IMR-90 (cell line): ENCODE measurements around the gene ATXN10. TPM values are rescaled to one million over a fixed set of nuclear protein-coding genes. Genes with fewer than 3 reads are reported as not detected.

Experiments used
- ATAC-seq: fragments of 200-7000 bp; cut with Tn5 transposase; 2 replicates; pipeline ENCODE4 v1.9.1; 2020; ENCODE audit warnings: low read depth, mild to moderate bottlenecking, moderate library complexity
- BruUV-seq: library from RNA; stranded (reverse); fragments of 400-500 nt; replicated peaks from 2 replicates; lab custom pipeline; 2021; lab: Mats Ljungman, UMichigan
- CTCF ChIA-PET: fragments of 300-600 bp; formaldehyde crosslinking; extraction: SDS; loops from one replicate; lab custom pipeline; 2021; ENCODE audit warnings: antibody characterized with exemption; lab: Yijun Ruan, JAX
- POLR2A ChIA-PET: fragments of 300-600 bp; sonication (Branson Sonifier 250); formaldehyde crosslinking; loops from one replicate; lab custom pipeline; 2022; ENCODE audit warnings: antibody characterized with exemption; ENCODE audit not compliant: unreplicated experiment; lab: Charles Lee
- DNase-seq: peaks from one replicate; pipeline ENCODE4 v3.0.0; 2013
- H2AFZ ChIP-seq: replicated peaks from 2 replicates; pipeline ENCODE3; 2013; ENCODE audit warnings: low read length, mild to moderate bottlenecking; ENCODE audit not compliant: poor library complexity
- H2AK5ac ChIP-seq: 2 replicates; pipeline ENCODE4 v1.6.1; 2013; ENCODE audit warnings: low read depth, low read length, inconsistent platforms
- H2AK9ac ChIP-seq: replicated peaks from 2 replicates; pipeline ENCODE3; 2013; ENCODE audit warnings: mild to moderate bottlenecking, low read depth, low read length, moderate library complexity; ENCODE audit not compliant: poor library complexity
- H2BK120ac ChIP-seq: 2 replicates; pipeline ENCODE4 v1.6.1; 2013; ENCODE audit warnings: low read depth, low read length, inconsistent platforms
- H2BK15ac ChIP-seq: 3 replicates; pipeline ENCODE4 v1.6.1; 2013; ENCODE audit warnings: low read depth, low read length, inconsistent platforms
- H2BK20ac ChIP-seq: 2 replicates; pipeline ENCODE4 v1.6.1; 2013; ENCODE audit warnings: low read depth, mild to moderate bottlenecking, inconsistent platforms, low read length, moderate library complexity
- H2BK5ac ChIP-seq: 2 replicates; pipeline ENCODE4 v1.6.1; 2013; ENCODE audit warnings: mild to moderate bottlenecking, low read depth, low read length, inconsistent platforms; ENCODE audit not compliant: poor library complexity, severe bottlenecking
- H3K14ac ChIP-seq: replicated peaks from 2 replicates; pipeline ENCODE4 v1.6.1; 2013; ENCODE audit warnings: low read depth, low read length, inconsistent platforms
- H3K18ac ChIP-seq: 2 replicates; pipeline ENCODE4 v1.6.1; 2013; ENCODE audit warnings: low read depth, low read length, control low read depth
- H3K23ac ChIP-seq: 2 replicates; pipeline ENCODE4 v1.6.1; 2013; ENCODE audit warnings: low read depth, low read length, inconsistent platforms
- H3K27ac ChIP-seq: 2 replicates; pipeline ENCODE4 v1.5.1; 2013; ENCODE audit warnings: mild to moderate bottlenecking, control low read depth, low read length; ENCODE audit not compliant: insufficient read depth
- H3K27me3 ChIP-seq: 2 replicates; pipeline ENCODE4 v1.6.1; 2013; ENCODE audit warnings: low read length; ENCODE audit not compliant: control insufficient read depth, insufficient read depth
- H3K36me3 ChIP-seq: 2 replicates; pipeline ENCODE4 v1.6.1; 2013; ENCODE audit warnings: low read length, mixed read lengths; ENCODE audit not compliant: control insufficient read depth, insufficient read depth
- H3K4ac ChIP-seq: 2 replicates; pipeline ENCODE4 v1.6.1; 2013; ENCODE audit warnings: low read depth, low read length, inconsistent platforms
- H3K4me1 ChIP-seq: 2 replicates; pipeline ENCODE4 v1.6.1; 2013; ENCODE audit warnings: low read length, mixed read lengths; ENCODE audit not compliant: control insufficient read depth, insufficient read depth
- H3K4me2 ChIP-seq: 2 replicates; pipeline ENCODE4 v1.6.1; 2013; ENCODE audit warnings: low read depth, mild to moderate bottlenecking, control low read depth, low read length, moderate library complexity
- H3K4me3 ChIP-seq: 2 replicates; pipeline ENCODE4 v1.5.1; 2013; ENCODE audit warnings: low read depth, mild to moderate bottlenecking, control low read depth, low read length, moderate library complexity; ENCODE audit not compliant: insufficient read depth
- H3K56ac ChIP-seq: 2 replicates; pipeline ENCODE4 v1.6.1; 2013; ENCODE audit warnings: low read length, inconsistent platforms; ENCODE audit not compliant: insufficient read depth; ENCODE audit errors: extremely low read depth
- H3K79me1 ChIP-seq, 2 experiments: 2 replicates each; pipeline ENCODE4 v1.6.1; 2013; ENCODE audit warnings: low read length in 2 of 2, inconsistent platforms in 1 of 2, low read depth in 1 of 2
- H3K9ac ChIP-seq: 2 replicates; pipeline ENCODE4 v1.6.1; 2013; ENCODE audit warnings: low read depth, low read length, control low read depth
- H3K9me1 ChIP-seq: 2 replicates; pipeline ENCODE4 v1.6.1; 2013; ENCODE audit warnings: low read length, inconsistent platforms; ENCODE audit not compliant: insufficient read depth
- H3K9me3 ChIP-seq: 2 replicates; pipeline ENCODE4 v1.6.1; 2013; ENCODE audit warnings: low read length; ENCODE audit not compliant: control insufficient read depth, insufficient read depth
- H4K20me1 ChIP-seq: 2 replicates; pipeline ENCODE4 v1.6.1; 2013; ENCODE audit warnings: low read length, inconsistent platforms; ENCODE audit not compliant: insufficient read depth
- H4K5ac ChIP-seq: 2 replicates; pipeline ENCODE4 v1.6.1; 2013; ENCODE audit warnings: mild to moderate bottlenecking, low read depth, low read length, control low read depth
- H4K8ac ChIP-seq, 2 experiments: 2 replicates each; pipeline ENCODE4 v1.6.1; 2013; ENCODE audit warnings: low read depth in 2 of 2, low read length in 2 of 2, control low read depth in 1 of 2, inconsistent platforms in 1 of 2
- H4K91ac ChIP-seq: 2 replicates; pipeline ENCODE4 v1.6.1; 2013; ENCODE audit warnings: low read depth, low read length, inconsistent platforms; ENCODE audit not compliant: insufficient read depth
- BHLHE40 ChIP-seq: fragments of 150-350 bp; IDR thresholded peaks from 2 replicates; pipeline ENCODE4 v1.6.1; 2016; ENCODE audit warnings: mild to moderate bottlenecking, low read depth, low read length
- CEBPB ChIP-seq: IDR thresholded peaks from 2 replicates; pipeline ENCODE4 v1.6.1; 2012; ENCODE audit warnings: low read depth, low read length, improper control_type of control experiment
- CHD1 ChIP-seq: IDR thresholded peaks from 2 replicates; pipeline ENCODE4 v1.6.1; 2012; ENCODE audit warnings: low read depth, low read length, improper control_type of control experiment
- CTCF ChIP-seq: conservative IDR thresholded peaks from 2 replicates; pipeline ENCODE4 v1.5.1; 2012; ENCODE audit warnings: mild to moderate bottlenecking, low read depth, low read length, improper control_type of control experiment
- ELK1 ChIP-seq: fragments of 150-350 bp; IDR thresholded peaks from 2 replicates; pipeline ENCODE4 v1.6.1; 2016; ENCODE audit warnings: low read depth, mild to moderate bottlenecking, low read length, moderate library complexity, borderline replicate concordance
- FOS ChIP-seq: fragments of 150-350 bp; IDR thresholded peaks from 2 replicates; pipeline ENCODE4 v1.6.1; 2016; ENCODE audit warnings: low read depth, low read length
- MAFK ChIP-seq: IDR thresholded peaks from 2 replicates; pipeline ENCODE4 v1.6.1; 2012; ENCODE audit warnings: low read depth, low read length, improper control_type of control experiment
- MAZ ChIP-seq: IDR thresholded peaks from 2 replicates; pipeline ENCODE4 v1.6.1; 2012; ENCODE audit warnings: low read depth, mild to moderate bottlenecking, low read length, improper control_type of control experiment, moderate library complexity, borderline replicate concordance
- MXI1 ChIP-seq: IDR thresholded peaks from 2 replicates; pipeline ENCODE4 v1.6.1; 2012; ENCODE audit warnings: low read depth, mild to moderate bottlenecking, low read length, moderate library complexity, borderline replicate concordance
- NFE2L2 ChIP-seq: fragments of 150-350 bp; IDR thresholded peaks from 2 replicates; pipeline ENCODE4 v1.6.1; 2016; ENCODE audit warnings: low read depth, mild to moderate bottlenecking, low read length
- POLR2A ChIP-seq: IDR thresholded peaks from 2 replicates; pipeline ENCODE4 v1.6.1; 2012; ENCODE audit warnings: mild to moderate bottlenecking, low read depth, low read length
- RAD21 ChIP-seq: IDR thresholded peaks from 2 replicates; pipeline ENCODE4 v1.6.1; 2012; ENCODE audit warnings: low read length, improper control_type of control experiment
- RCOR1 ChIP-seq: IDR thresholded peaks from 2 replicates; pipeline ENCODE4 v1.6.1; 2012; ENCODE audit warnings: mild to moderate bottlenecking, low read length, improper control_type of control experiment; ENCODE audit not compliant: insufficient replicate concordance
- RFX5 ChIP-seq: IDR thresholded peaks from 2 replicates; pipeline ENCODE4 v1.8.0; 2012; ENCODE audit warnings: low read depth, mild to moderate bottlenecking, low read length, moderate library complexity
- SMC3 ChIP-seq: fragments of 150-350 bp; IDR thresholded peaks from 2 replicates; pipeline ENCODE4 v1.6.1; 2016; ENCODE audit warnings: low read depth, mild to moderate bottlenecking, antibody characterized with exemption, low read length, moderate library complexity
- USF2 ChIP-seq: fragments of 150-350 bp; IDR thresholded peaks from 2 replicates; pipeline ENCODE4 v1.6.1; 2017; ENCODE audit warnings: mild to moderate bottlenecking, antibody characterized with exemption, low read length, low read depth
- WGBS, 2 experiments: methylation state at CpG; one replicate each; pipeline versions ENCODE4 v1.1.5 to v1.1.7; 2013; ENCODE audit warnings: missing lambda C conversion rate in 2 of 2; ENCODE audit not compliant: insufficient read length in 1 of 2; ENCODE audit errors: extremely low coverage in 2 of 2; 5-methylcytosine and 5-hydroxymethylcytosine counted together
- dilution Hi-C: fragments of 300-500 bp; cut with HindIII; formaldehyde crosslinking; loops from one replicate; pipeline ENCODE4 v1.14.3; 2018; ENCODE audit warnings: low sequenced_read_pairs; ENCODE audit not compliant: unreplicated experiment
- in situ Hi-C: fragments of 300-500 bp; cut with MboI; formaldehyde crosslinking; loops from 3 replicates; pipeline ENCODE4 v1.14.3; 2019; ENCODE audit warnings: low sequenced_read_pairs, inconsistent platforms, mixed read lengths
- intact Hi-C: fragments of 100-400 bp; cut with micrococcal nuclease; formaldehyde crosslinking; loops from 2 replicates; pipeline ENCODE4 v1.10.0; 2022
- polyA plus RNA-seq, 3 experiments: library from polyadenylated mRNA; depleted of rRNA; stranded (reverse); fragments of >200 nt; gene quantifications; 2 replicates each; pipeline ENCODE4 v1.2.3, GENCODE V29; 2012; ENCODE audit warnings: low replicate concordance in 1 of 3
- total RNA-seq: library from RNA; depleted of rRNA; stranded (reverse); fragments of >200 nt; gene quantifications from 2 replicates; pipeline ENCODE4 v1.2.3, GENCODE V29; 2012

The ATXN10 gene
- total and polyA plus RNA-seq, 2 of the 4 experiments (the other 2 are of a cell fraction) = 116 to 231 TPM

- H4K91ac ChIP-seq = no peak overlapping the region
- no peak overlapping the region for H4K5ac ChIP-seq
- in situ Hi-C loops (no loop called here), dilution Hi-C loops (no loop called here), intact Hi-C loops (no loop called here)
- no peak overlapping the region for H3K56ac ChIP-seq
- no peak overlapping the region for H2BK15ac ChIP-seq
- H2AK5ac ChIP-seq = no peak overlapping the region
- ChIA-PET POLR2A (no interaction called here), CTCF (no interaction called here)
- H4K8ac ChIP-seq = no peak overlapping the region
- no peak overlapping the region for H2BK20ac ChIP-seq
- no peak overlapping the region for H3K4ac ChIP-seq
- H3K9me1 ChIP-seq = 0 out of 2 replicates have a peak, but pooled peaks cover 6% of the 10 kb centered on the region
- peaks cover 13% of the 10 kb centered on the region for H3K9me3 ChIP-seq
- no peak overlapping the region for H3K14ac ChIP-seq
- BruUV-seq = no TSS peak
- TF ChIP-seq RCOR1 (no peak), SMC3 (no peak), POLR2A (no peak), ELK1 (no peak), BHLHE40 (no peak), RFX5 (no peak), USF2 (no peak), NFE2L2 (no peak), RAD21 (no peak), CHD1 (no peak), CEBPB (no peak), CTCF (no peak), MAZ (no peak), MXI1 (no peak), MAFK (no peak), FOS (no peak)
- ATAC-seq = no peak
- no peak overlapping the region for H3K9ac ChIP-seq
- H3K36me3 ChIP-seq = peaks cover 17% of the 10 kb centered on the region
- no peak overlapping the region for H2BK120ac ChIP-seq
- no peak overlapping the region for H3K23ac ChIP-seq
- H3K27me3 ChIP-seq = no peaks in the 10 kb centered on the region
- H3K4me2 ChIP-seq = no peak overlapping the region
- H2BK5ac ChIP-seq = no peak overlapping the region
- no peaks in the 10 kb centered on the region for H3K4me1 ChIP-seq
- no peak overlapping the region for H2AFZ ChIP-seq
- H2AK9ac ChIP-seq = no peak overlapping the region
- no peak overlapping the region for H3K18ac ChIP-seq
- no CpG with 5 or more reads among the region's 2 CpGs for WGBS, 2 experiments
- H3K27ac ChIP-seq = no peak overlapping the region
- H4K20me1 ChIP-seq = peaks cover 13% of the 10 kb centered on the region; the same call in 1 of the 2 replicates
- DNase-seq = no peak
- no peak overlapping the region for H3K4me3 ChIP-seq
- peaks cover 23 to 43% of the 10 kb centered on the region in 2 experiments for H3K79me1 ChIP-seq
These were observed 127.7 kb downstream of the ATXN10 start for GRCh38 chr22:45799291-45799690.
